ENCODE measurements around the gene RNASEH1. TPM values are rescaled to one million over a fixed set of nuclear protein-coding genes. Genes with fewer than 3 reads are reported as not detected.

RNASEH1 gene
- total RNA-seq, 1 donor: 42.7 TPM

- TF ChIP-seq CTCF (IDR thresholded peaks at IDR 0.05; ENCODE audit: insufficient read depth, low read depth, low read length): no peak
- DNase-seq (ENCODE audit: low read depth): no peak
- no peak overlapping the region for H3K4me3 ChIP-seq (ENCODE audit: low read depth, low read length)
Measured at GRCh38 chr2:3513026-3513810, 44.9 kb downstream of the RNASEH1 start.

- TF ChIP-seq CTCF (IDR thresholded peaks at IDR 0.05; ENCODE audit: insufficient read depth, low read depth, low read length): no peak
- no peak overlapping the region for H3K4me3 ChIP-seq (ENCODE audit: low read depth, low read length)
- no peak for DNase-seq (ENCODE audit: low read depth)
Measured at GRCh38 chr2:3512086-3512485, 46.0 kb downstream of the RNASEH1 start.

GRCh38 chr2:3505771-3506170, 52.4 kb downstream of the RNASEH1 start:
- TF ChIP-seq CTCF (IDR thresholded peaks at IDR 0.05; ENCODE audit: insufficient read depth, low read depth, low read length): no peak
- peak; percentile 69 for DNase-seq (ENCODE audit: low read depth)
- H3K4me3 ChIP-seq (ENCODE audit: low read depth, low read length): no peak overlapping the region

- DNase-seq (ENCODE audit: low read depth): no peak
- H3K4me3 ChIP-seq (ENCODE audit: low read depth, low read length): no peak overlapping the region
- no peak for TF ChIP-seq CTCF (IDR thresholded peaks at IDR 0.05; ENCODE audit: insufficient read depth, low read depth, low read length)
Measured at GRCh38 chr2:3504741-3505140, 53.4 kb downstream of the RNASEH1 start.

GRCh38 chr2:3503483-3503882, 54.6 kb downstream of the RNASEH1 start:
- DNase-seq (ENCODE audit: low read depth): no peak
- H3K4me3 ChIP-seq (ENCODE audit: low read depth, low read length): no peak overlapping the region
- no peak for TF ChIP-seq CTCF (IDR thresholded peaks at IDR 0.05; ENCODE audit: insufficient read depth, low read depth, low read length)

GRCh38 chr2:3503046-3503445, 55.1 kb downstream of the RNASEH1 start:
- no peak overlapping the region for H3K4me3 ChIP-seq (ENCODE audit: low read depth, low read length)
- DNase-seq (ENCODE audit: low read depth): no peak
- TF ChIP-seq CTCF (IDR thresholded peaks at IDR 0.05; ENCODE audit: insufficient read depth, low read depth, low read length): no peak

Measured in fibroblast of villous mesenchyme (primary cell).